ENCODE measurements around the gene MSL3.
A peak's percentile ranks its signal among the peaks of the same experiment; 100 is the strongest.

The MSL3 gene

DNA sequence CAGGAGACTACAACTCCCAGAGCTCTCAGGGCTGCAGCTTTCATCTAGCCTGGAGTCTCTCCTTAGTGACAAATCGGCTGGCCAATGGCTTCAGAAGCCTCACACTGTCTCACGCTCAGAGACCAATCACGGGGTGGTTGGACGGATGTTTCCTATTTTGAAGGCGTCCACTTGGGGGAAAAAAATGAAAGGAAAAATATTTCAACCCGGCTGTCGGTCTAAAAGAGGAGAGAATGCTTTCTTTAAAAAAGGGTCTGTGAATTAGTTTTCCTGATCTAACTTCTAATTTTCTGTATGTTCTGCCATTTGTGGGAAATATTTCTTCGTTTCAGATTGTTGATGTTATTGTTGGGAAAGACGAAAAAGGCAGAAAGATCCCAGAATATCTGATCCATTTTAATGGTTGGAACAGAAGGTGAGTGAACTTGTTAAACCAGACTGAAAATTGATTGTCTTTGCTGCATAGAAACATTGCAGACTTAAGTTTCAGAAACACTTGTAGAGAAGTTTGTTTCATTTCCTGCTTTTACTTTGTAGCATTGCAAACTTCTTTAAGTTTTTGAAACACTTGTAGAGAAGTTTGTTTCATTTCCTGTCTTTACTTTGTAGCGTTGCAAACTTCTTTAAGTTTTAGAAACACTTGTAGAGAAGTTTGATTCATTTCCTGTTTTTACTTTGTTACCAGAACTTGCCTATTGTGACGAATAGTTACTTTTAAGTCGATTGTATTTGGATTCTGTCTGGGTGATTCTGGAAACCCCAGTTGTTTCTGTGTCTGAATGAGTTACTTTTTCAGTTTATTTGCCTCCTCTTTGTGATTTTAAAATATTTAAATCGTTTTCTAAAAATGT lies 1.6 kb downstream of the MSL3 start:
- TF ChIP-seq, protein P1, sequence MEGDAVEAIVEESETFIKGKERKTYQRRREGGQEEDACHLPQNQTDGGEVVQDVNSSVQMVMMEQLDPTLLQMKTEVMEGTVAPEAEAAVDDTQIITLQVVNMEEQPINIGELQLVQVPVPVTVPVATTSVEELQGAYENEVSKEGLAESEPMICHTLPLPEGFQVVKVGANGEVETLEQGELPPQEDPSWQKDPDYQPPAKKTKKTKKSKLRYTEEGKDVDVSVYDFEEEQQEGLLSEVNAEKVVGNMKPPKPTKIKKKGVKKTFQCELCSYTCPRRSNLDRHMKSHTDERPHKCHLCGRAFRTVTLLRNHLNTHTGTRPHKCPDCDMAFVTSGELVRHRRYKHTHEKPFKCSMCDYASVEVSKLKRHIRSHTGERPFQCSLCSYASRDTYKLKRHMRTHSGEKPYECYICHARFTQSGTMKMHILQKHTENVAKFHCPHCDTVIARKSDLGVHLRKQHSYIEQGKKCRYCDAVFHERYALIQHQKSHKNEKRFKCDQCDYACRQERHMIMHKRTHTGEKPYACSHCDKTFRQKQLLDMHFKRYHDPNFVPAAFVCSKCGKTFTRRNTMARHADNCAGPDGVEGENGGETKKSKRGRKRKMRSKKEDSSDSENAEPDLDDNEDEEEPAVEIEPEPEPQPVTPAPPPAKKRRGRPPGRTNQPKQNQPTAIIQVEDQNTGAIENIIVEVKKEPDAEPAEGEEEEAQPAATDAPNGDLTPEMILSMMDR (IDR thresholded peaks at IDR 0.05; ENCODE audit: extremely low read depth, missing control alignments) = no peak
- peak; percentile 62 for DNase-seq (ENCODE audit: low spot score)

DNA sequence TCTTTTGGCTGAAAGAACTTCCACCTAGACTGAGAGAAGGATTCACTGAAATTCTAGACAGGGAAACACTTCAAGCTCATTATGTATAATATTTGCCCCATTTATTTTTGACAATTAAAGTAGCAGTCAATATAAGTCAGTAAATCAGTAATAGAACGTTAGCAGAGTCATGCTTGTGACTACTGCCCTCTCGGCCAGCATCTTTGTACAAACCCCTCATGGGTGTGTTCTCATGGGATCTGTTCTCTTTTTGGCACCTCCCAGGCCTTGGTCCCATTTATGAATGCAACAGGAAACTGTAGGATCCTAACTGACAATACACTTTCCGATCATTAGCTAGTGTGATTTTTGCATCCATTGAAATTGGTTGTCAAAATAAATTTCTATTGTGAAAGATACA lies 2.9 kb downstream of the MSL3 start:
- TF ChIP-seq, protein P1 (IDR thresholded peaks at IDR 0.05; ENCODE audit: extremely low read depth, missing control alignments) = no peak
- no peak for DNase-seq (ENCODE audit: low spot score)

DNA sequence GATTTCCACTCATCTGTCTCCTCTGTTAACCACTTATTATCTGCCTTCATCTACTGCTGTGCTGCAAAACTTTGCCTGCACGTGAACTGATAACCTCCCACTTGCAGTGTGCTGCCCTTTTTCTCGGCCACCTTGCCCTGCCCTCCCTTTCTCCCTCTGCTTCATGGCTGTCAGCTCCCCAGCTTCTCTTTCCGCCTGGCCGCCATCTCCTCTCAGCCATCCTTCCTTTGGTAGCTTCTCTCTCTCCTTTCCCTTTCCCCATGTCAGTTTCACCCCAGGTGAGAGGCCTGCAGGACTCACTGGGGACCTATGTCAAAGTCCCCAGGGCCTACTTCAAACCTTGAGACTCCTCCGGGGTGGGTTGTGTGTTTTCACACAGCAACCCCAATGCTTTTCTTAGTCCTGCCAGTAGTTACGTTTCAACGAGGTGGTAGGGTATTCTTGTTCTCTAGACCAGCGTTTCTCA lies 6.6 kb downstream of the MSL3 start:
- TF ChIP-seq, protein P1 (IDR thresholded peaks at IDR 0.05; ENCODE audit: extremely low read depth, missing control alignments) = no peak
- no peak for DNase-seq (ENCODE audit: low spot score)

DNA sequence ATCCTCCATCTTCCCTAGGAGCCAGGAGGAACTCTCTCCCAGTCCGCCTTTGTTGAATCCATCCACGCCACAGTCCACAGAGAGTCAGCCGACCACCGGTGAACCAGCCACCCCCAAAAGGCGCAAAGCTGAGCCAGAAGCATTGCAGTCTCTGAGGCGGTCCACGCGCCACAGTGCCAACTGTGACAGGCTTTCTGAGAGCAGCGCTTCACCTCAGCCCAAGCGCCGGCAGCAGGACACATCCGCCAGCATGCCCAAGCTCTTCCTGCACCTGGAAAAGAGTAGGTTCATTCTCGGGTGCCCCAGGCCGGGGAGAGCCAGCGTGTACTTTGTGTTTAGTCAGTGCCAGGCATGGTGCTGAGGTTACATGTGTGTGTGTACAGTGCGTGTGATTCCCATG lies 7.4 kb downstream of the MSL3 start:
- DNase-seq (ENCODE audit: low spot score) = no peak
- TF ChIP-seq, protein P1 (IDR thresholded peaks at IDR 0.05; ENCODE audit: extremely low read depth, missing control alignments) = no peak

DNA sequence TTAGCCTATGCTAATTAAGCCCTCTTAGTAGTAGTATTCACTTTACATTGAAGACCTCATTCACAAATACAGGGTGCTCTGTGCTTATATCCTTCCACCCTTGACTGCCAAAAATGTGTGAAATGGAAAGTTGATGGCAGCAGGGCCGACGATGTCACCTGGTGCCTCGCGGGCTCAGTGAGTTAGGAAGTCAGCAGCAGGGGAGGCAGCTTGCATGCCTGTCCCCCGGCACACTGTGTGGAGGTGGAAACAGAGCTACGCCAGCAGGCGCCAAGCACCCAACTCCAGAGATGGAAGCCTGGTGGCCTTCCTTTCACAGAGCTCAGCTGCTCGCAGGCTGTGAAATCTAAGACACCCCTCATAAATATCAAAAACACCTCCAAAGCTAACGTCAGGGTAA lies 8.4 kb downstream of the MSL3 start:
- TF ChIP-seq, protein P1 (IDR thresholded peaks at IDR 0.05; ENCODE audit: extremely low read depth, missing control alignments) = no peak
- no peak for DNase-seq (ENCODE audit: low spot score)

DNA sequence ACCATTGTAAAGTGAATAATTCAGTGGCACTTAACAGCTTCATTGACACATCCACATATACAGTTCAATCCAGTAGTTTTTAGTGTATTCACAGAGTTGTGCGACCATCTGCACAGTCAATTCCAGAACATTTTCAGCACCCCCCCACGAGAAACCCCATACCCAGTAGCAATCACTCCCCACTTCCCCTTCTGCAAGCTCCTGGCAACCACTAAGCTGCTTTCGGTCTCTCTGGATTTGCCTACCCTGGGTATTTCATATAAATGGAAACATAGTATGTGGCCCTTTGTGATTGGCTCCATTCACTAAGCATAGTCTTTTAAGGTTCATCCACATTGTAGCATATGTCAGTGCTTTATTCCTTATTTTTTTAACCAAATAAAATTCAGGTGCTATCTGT lies 10.0 kb downstream of the MSL3 start:
- no peak for DNase-seq (ENCODE audit: low spot score)

DNA sequence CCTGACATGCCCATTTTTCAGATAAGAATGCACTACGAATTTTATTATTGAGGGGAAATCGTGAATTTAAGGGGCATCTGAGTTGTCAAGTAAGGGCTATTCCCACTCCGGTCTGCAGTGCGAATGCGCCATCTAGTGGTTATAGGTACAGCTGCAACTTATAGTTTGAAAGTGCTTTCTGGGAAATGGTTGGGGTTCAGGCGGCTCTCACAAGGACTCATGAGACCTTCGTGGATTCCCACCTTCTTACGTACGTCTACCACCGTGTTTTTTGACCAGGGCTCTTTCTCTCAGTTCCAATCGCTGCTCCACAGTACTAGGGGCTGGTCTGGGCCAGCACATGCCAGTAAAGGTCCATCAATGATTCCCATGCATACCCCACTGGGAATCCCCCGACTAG lies 12.3 kb downstream of the MSL3 start:
- TF ChIP-seq, protein P1 (IDR thresholded peaks at IDR 0.05; ENCODE audit: extremely low read depth, missing control alignments) = peak; percentile 51
- peak; percentile 41 for DNase-seq (ENCODE audit: low spot score)

More for the DNA sequence above, 10.0 kb downstream of the MSL3 start:
- TF ChIP-seq, protein P1 (IDR thresholded peaks at IDR 0.05; ENCODE audit: extremely low read depth, missing control alignments) = no peak
